Left renal cortex interstitium (tissue), 4 donors: ENCODE results near the gene TCF23. TPM values are rescaled to one million over a fixed set of nuclear protein-coding genes. Genes with fewer than 3 reads are reported as not detected.
A peak's percentile ranks its signal among the peaks of the same experiment; 100 is the strongest.
"Not testable (repeated sequence)": the region's sequence is repeated elsewhere in the genome, so short reads cannot be mapped to it uniquely, and the experiment has no call there.

Experiments
- DNase-seq, 4 donors: peaks; one replicate each; pipeline ENCODE4 v3.0.0-alpha.2; 2013; ENCODE audit warnings: low read depth in 4 of 4, low spot score in 2 of 4, missing footprints in 1 of 4
- polyA plus RNA-seq, 4 donors: library from polyadenylated mRNA; unstranded; fragments of 120-200 nt; gene quantifications; one replicate each; pipeline ENCODE4 v1.2.1, GENCODE V29; 2013; ENCODE audit not compliant: insufficient read length in 4 of 4

Gene TCF23
- polyA plus RNA-seq, 4 donors: 0.42 to 0.76 (median 0.70) TPM

GRCh38 chr2:27152102-27152795, 3.4 kb downstream of the TCF23 start:
- DNase-seq: no peak

DNA sequence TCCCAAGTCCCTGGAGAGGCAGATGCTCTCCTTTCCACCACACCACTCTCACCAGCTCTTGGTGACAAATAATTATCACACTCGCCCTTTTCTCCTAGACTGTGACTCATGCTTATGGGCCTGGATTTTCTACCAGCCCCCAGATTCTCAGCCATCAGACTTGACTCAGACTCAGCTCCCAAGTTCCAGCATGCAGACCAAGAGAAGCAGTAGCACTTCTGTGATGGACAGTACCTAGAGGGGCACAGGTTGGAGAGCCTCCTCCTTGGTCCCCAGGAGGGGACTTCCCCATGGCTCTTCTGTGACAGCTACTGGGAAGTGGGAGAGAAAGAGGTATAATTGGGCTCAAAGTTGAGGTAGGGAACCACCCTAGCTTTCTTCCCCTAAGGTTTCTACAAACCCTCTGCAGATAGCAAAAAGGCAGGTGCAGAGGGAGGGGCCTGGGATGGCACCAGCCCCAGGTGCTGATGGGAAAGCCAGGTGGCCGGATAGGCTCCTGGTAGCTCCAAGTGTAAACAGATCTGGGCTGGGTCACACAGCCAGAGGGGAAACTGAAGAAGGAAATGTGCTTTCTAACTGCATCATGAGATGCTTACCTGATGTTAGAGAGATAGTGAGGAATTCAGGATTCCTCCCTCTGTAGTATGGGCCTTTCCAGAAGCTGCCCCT, 4.1 kb downstream of the TCF23 start:
- no peak for DNase-seq

- DNase-seq: peak in 2 of 4 donors; percentile 28 to 34
Measured at GRCh38 chr2:27154488-27154887, 5.7 kb downstream of the TCF23 start.

GRCh38 chr2:27155069-27155520, 6.3 kb downstream of the TCF23 start:
- no peak for DNase-seq

DNA sequence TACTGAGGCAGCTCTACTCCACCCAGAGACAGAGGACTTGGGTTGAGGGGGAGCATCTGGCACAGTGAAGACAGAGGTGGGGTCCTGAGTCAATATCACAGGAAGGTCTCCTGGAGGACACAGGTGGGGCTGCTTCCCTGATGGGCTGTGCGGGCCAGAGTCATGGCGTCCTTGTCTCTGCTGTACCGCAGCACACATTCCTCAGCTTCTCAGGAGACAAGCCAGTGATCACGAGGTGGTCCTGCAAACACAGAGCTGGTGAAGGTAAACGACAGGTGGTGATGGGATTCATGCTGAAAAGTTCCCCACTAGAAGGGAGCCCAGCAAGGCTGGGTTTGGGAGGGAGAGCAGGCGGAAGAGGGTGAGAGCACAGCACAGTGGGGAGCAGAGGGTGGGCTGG, 9.7 kb downstream of the TCF23 start:
- DNase-seq: no peak

DNA sequence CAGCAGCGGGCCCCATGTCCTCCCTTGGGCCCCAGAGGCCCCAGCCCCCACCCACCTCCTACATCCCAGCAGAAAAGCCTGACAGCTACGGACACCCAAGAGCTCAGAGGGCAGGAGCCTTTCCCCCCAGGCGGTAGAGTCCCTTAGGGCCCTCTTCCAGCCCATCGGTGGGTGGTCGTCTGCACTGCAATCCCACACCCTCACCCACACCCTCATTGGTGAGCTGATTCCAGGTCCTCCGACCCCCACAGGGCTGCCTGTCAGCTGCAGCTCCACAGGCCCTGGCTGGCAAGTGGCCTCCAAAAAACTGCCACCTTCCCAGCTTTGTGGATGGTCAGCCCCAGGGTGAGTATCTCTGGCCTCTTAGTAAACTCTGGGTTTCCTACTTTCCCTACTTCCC, 10.5 kb downstream of the TCF23 start:
- DNase-seq: no peak

GRCh38 chr2:27160191-27160590, 11.4 kb downstream of the TCF23 start:
- DNase-seq: no peak

DNA sequence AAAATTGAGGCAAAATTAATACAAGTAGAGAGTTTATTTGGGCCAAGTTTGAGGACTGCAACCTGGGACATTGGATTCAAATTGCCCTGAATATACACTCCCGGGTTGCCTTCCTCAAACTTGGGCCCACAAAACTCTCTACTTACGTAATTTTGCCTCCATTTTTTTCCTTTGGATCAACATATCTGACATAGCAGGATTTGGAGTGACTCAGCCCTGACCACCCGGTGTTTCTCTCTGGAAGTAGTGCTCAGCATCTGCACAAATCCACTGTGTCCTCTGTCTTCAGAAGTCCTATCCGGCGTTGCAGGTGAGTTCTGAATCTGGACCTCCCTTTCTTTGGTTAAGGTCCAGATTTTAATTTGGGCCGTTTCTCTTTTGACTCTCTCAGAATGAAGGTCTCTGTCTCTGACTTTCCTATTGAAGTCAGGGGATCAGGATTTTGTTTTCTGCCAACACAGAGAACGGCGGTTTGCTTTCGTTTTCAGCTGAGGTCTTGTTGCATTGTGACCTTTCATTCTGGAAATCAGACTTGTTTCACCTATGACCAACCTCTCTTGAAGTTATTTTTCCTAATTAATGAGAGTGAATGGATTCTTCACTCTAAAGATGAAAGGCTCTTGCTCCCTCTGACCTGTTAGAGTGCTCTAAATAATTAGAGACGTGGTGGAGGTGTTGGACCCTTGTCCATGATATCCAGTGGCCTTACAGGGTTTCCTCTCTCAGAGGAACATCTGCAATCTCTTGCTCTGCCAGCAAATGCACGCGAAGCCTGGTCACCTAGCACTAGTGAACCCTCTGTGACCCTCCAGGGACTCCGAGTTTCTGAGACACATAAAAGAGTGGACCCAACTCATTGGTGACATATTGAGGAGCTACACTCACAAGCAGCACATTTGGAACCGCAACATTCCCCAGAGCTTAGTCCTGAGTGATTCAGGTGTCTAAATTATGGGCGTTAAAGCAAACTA, 13.6 kb downstream of the TCF23 start:
- DNase-seq: no peak

DNA sequence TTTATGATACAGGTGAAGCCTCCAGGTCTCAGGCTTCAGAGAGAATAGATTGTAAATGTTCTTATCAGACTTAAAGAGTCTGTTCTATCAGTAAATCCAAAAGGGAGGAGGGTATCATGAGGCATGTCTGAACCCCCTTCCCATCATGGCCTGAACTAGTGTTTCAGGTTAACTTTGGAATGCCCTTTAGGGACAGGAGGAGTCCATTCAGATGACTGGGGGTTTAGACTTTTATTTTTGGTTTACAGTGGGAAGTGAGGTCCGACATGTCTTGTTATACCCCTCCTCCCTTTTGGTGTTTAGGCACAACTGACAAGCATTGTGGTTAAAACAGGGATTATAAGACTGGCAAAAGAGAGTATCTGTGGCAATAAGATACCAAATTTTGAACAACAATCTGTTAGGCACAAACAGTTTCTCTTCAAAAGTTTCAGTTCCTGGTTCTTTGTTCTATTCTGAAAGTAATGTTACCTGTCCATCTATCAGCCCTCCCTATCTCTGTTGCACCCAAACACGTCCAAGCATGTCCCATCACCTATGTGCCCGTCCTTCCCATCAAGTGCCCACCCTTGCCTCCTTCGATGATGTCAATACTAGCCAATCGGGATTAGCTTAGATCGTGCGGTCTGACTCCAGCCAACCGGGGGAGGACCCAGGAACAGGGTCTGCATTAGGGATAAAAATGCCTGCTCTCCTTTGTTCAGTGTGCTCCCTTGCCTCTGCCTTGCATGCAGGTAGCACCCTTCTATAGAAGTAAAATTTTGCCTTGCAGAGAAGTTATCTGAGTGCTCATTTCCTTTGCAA, 16.4 kb downstream of the TCF23 start:
- DNase-seq: no peak

DNA sequence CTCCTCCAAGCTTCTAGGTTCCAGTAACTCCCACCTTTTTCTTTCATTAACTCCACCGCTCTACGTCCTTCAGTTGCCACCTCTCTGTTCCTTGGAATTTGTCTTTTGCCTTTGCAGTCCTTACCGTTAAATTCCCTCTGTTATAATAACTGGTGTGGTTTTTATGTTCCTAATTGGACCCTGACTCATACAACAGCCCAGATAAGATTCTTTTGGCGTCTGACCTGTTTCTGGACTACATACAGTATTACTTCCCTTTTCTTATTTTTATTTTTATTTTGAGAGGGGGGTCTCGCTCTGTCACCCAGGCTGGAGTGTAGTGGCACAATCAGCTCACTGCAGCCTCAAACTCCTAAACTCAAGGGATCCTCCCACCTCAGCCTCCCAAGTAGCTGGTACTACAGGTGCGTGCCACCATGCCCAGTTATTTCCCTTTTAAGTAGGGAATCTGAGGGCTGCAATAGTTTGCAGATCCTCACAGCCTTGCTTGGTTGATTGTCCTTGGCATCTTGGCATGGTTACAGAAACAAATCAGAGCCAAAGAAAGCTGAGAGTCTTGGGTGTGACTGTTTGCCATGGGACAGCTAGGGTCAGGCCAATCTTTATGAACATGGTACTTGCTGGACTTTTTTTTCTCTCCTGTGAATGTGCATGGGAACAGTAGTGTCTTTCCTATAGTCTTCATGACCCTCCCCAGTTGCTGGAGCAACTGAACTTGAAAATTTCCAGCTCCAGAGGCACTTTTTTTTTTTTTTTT, 22.0 kb downstream of the TCF23 start:
- DNase-seq: no peak

- no peak for DNase-seq
Measured at GRCh38 chr2:27171351-27171848, 22.6 kb downstream of the TCF23 start.

GRCh38 chr2:27174638-27175037, 25.8 kb downstream of the TCF23 start:
- DNase-seq: no peak

DNA sequence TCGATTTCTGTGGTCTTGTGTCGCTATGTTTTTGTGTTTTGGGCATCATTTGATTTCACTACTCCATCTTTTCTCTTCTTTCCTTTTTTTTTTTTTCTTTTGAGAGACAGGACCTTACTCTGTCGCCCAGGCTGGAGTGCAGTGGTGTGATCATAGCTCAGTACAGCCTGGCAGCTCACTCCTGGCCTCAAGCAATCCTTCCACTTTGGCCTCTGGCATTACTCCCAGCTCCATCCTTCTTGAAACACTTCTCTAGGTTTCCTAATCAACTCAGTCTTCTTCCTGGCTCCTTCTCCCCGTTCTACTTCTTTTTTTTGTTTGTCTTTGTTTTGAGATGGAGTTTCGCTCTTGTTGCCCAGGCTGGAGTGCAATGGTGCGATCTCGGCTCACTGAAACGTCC, 26.5 kb downstream of the TCF23 start:
- no peak for DNase-seq

DNA sequence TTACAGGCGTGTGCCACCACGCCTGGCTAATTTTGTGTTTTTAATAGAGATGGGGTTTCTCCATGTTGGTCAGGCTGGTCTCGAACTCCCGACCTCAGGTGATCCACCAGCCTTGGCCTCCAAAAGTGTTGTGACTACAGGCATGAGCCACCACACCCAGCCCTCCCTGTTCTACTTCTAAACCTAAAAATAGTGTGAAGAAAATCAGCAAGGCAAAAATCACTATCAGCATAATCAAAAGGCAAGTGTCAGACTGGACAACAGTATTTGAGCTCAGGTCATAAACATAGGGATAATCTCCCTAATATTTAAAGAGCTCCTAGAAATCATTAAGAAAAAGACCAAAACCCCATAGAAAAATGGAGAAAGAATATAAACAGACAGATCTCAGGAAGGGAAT, 27.0 kb downstream of the TCF23 start:
- DNase-seq: not testable (repeated sequence)

GRCh38 chr2:27177441-27178351, 28.9 kb downstream of the TCF23 start:
- DNase-seq: no peak

GRCh38 chr2:27178469-27178868, 29.7 kb downstream of the TCF23 start:
- DNase-seq: no peak

DNA sequence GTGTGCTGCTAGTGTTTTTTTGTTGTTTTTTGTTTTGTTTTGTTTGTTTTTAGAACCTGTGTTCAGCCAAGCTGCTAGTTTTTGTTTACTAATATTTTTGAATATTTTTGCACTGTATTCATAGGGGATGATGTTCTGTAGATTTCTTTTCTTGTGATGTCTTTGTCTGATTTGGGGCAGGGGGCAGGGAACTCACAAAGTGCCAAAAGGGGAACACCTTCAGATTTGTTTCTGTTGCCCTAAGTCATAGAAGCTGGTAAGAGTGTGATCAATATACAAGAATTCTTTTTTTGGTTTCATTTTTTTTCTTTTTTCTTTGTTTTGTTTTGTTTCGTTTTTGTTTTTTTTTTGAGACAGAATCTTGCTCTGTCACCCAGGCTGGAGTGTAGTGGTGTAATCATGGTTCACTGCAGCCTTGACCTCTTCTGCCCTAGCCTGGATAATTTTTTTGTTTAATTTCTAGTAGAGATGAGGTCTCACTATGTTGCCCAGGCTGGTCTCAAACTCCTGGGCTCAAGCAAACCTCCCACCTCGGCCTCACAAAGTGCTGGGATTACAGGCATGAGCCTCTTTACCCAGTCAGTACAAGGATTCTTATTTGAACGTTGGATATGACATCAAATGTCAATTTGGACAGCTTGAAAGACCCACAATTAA, 30.7 kb downstream of the TCF23 start:
- no peak for DNase-seq

- no peak for DNase-seq
Measured at GRCh38 chr2:27182346-27182745, 33.5 kb downstream of the TCF23 start.
